ENCODE results near the gene ATP10A.

Gene ATP10A

GRCh38 chr15:25716414-25717126 is 146.6 kb downstream of the ATP10A start:
- no peak for DNase-seq (ENCODE audit: low spot score)

DNA sequence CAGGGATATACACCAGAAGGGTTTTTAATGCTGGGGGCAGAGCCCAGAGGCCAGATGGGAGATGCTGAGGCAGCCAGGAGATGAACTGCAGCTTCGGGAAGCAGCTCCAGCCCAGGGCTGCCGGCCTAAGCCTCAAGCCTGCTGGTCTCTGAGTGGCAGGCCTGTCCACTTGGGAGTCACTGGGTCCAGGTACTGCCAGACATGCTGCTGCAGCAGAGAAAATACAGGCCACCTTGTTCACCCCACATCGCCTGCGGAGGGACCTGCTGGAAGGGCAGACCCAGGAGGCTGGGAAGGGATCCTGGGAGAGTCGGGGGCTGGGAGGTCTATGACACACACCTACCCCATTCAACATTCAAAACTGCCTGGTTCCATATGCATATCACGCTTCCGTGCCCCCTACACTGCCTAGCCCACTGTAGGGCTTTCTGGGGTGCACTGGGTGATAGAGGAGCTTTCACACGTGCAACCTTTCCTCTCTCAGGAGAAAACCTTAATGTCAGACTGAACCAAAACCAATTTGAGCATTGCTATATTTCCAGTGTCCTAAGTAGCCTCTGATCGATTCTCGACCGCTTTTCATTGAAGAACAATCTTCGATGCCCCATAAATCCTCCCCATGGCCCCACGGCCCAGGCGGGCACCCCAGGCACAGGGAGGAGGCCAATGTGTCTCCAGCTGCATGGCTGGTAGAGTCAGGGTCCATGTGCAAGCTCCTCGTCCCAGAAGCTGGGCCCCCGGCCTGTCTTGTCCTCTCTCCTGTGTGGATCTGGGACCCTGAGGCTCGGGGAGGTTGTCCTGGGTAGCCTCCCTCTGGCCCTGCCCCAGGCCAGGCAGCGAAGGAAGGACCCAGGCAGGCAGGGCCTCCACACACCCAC is 147.4 kb downstream of the ATP10A start:
- no peak for DNase-seq (ENCODE audit: low spot score)

DNA sequence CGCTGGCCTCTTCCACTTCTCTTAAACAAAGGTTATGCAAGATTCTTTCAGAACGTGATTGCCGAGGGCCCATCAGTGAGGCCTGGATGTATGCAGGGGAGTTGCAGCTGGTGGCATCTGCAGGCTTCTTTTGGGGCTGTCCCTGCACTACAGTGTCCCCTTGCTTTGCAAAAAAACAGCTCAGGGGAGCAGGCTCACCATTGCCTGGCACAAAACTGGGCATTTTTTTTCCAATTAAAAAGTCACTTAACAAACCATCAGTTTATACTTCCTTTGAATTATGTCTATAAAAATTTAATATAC is 148.6 kb downstream of the ATP10A start:
- no peak for DNase-seq (ENCODE audit: low spot score)

GRCh38 chr15:25713736-25714537 is 149.2 kb downstream of the ATP10A start:
- DNase-seq (ENCODE audit: low spot score), result no peak

- DNase-seq (ENCODE audit: low spot score), result no peak
Observed at GRCh38 chr15:25712961-25713355, 150.2 kb downstream of the ATP10A start.

- DNase-seq (ENCODE audit: low spot score), result no peak
Observed at GRCh38 chr15:25712192-25712960, 150.8 kb downstream of the ATP10A start.

DNA sequence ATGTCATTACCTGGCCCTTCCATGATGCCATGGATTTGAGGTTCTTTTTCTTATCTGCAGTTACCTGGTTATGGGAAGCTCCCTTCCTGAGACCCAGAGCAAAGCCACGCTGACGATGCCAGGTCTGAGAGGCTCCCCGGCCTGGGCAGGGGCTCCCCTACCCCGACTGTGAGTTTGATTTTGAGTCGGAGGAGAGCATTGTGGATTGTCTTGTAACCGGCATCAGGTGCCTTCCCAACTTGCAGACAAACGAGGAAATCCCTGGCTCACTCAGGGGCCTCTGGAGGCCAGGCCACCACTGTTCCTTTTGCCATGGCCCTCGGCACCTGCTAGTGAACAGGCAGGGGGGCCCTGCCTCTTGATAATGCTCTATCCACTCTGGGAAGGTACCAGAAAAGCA is 151.4 kb downstream of the ATP10A start:
- DNase-seq (ENCODE audit: low spot score), result no peak

- DNase-seq (ENCODE audit: low spot score), result no peak
Observed at GRCh38 chr15:25711164-25711563, 152.0 kb downstream of the ATP10A start.

- peak; percentile 11 for DNase-seq (ENCODE audit: low spot score)
Observed at GRCh38 chr15:25710184-25710583, 152.9 kb downstream of the ATP10A start.

DNA sequence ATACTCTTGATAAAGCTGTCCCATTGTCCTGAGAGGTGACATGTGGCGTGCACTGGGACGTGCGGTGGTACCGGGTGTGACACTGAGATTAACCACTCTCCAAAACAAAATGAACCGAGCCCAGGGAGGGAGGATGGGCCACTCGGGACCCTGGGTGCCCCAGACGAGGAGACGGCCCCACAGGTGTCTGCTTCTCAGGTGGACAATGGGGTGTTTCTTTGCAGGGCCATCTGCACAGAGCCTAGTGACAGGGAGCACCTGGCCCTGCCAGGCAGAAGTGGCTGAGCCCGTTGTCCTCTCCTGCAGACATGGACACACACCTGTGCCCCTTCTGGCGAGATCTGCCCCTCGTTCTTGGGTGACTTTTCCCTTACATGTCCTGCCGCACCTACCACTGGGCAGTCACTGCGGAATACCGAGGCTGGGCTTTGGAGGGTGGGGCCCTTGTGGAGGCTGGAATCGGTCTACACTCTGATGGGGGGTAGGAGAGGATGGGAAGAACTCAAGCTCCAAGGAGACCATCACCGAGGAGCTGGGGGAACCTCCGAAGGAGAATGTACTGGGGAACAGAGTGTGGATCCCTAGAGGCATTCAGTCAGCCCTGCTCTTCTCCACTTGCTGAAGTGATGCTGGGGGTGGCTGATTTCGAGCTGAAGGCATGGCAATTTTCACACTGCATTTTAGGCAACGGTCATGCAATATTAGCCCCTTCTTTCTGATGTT is 153.5 kb downstream of the ATP10A start:
- DNase-seq (ENCODE audit: low spot score), result no peak

DNA sequence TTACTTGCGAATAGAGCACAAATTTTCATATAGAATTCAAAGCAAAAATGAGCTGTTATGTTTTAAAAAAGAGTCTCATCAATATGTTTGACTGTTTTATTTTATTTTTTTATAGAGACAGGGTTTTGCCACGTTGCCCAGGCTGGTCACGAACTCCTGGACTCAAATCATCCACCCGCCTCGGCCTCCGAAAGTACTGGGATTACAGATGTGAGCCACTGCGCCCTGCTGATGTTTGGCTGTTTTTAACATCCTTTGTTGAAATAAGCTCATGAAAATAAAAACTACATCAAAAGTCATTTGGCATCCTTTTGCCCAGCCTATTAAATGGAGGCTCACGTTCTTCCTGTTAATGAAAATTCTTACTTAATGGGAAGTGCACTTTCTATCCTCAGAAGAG is 154.7 kb downstream of the ATP10A start:
- DNase-seq (ENCODE audit: low spot score), result no peak

GRCh38 chr15:25707656-25708365 is 155.3 kb downstream of the ATP10A start:
- DNase-seq (ENCODE audit: low spot score), result no peak

DNA sequence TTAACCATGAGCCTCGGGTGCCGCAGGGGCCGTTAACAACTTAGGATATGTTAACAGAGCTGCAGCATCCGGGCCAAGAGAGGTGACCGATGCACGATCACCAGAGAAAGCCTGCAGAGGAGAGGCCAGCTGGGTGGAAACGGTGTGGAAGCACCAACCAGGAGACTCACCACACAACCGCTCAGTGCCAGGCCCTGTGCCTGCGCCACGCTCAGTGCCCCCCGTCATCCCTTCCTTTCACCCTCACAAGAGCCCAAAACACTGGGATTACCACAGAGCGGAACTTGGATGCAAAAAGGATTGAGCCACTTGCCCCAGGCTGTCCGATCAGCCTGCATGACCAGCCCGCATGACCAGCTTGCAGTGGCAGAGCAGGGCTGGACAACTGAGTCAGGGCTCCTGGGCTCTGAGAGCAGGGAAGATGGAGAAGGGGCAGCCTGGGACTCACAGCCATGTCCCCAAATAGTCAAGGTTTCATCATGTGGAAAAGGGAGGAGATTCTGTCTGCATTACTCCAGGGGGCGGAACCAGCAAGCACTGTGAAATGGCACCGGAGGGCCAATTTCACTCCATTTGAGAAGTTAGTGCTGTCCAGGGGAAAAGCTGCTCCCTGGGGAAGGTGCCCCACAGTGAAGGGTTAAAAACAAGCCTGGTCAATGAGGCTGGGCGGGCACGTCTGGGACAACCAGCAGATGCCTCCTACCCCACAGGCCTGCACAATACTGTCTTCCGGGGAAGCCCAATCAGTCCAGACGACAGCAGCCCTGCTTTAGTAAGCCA is 156.8 kb downstream of the ATP10A start:
- DNase-seq (ENCODE audit: low spot score), result no peak

- DNase-seq (ENCODE audit: low spot score), result no peak
Observed at GRCh38 chr15:25705433-25706115, 157.6 kb downstream of the ATP10A start.

GRCh38 chr15:25703726-25704125 is 159.4 kb downstream of the ATP10A start:
- DNase-seq (ENCODE audit: low spot score), result no peak

DNA sequence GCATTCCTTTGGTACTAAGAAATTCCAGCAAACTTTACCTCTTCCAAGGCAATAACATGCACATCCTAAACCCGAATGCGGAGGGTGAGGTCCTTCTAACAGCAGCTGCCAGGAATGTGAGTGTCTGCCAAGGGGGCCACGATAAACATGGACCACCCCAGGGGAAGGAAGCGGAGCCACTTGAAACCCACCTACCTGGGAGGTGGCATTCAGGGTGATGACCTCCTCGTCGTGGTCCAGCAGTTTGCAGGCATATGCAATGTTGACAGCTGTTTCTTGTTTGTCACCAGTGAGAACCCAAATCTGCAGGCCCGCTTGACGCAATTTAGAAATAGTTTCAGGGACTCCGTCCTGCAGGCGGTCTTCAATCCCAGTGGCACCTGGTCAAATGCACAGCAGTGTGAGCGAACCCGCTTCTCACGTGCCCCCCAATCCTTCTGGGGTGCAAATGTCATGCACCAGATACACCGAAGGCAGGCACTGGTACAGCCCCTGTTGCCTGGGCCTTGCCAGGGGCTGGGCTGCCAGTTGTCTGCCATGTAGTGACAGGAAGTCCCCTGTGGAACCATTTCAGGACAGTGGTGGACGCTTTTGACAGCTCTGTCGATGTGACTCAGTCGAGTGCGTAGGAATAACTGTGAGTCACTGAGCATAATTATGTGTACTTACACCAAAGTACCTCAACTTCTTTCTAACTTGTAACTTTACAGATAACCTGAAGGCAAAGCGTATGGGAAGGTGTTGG is 161.2 kb downstream of the ATP10A start:
- DNase-seq (ENCODE audit: low spot score), result no peak

- no peak for DNase-seq (ENCODE audit: low spot score)
Observed at GRCh38 chr15:25700916-25701315, 162.2 kb downstream of the ATP10A start.

GRCh38 chr15:25697586-25697985 is 165.5 kb downstream of the ATP10A start:
- no peak for DNase-seq (ENCODE audit: low spot score)
